Measurements from ENCODE around the gene GABPB1.

GABPB1 gene

GRCh38 chr15:50344006-50344464 is 11.0 kb downstream of the GABPB1 start:
- DNase-seq (ENCODE audit: low spot score) = no peak

DNA sequence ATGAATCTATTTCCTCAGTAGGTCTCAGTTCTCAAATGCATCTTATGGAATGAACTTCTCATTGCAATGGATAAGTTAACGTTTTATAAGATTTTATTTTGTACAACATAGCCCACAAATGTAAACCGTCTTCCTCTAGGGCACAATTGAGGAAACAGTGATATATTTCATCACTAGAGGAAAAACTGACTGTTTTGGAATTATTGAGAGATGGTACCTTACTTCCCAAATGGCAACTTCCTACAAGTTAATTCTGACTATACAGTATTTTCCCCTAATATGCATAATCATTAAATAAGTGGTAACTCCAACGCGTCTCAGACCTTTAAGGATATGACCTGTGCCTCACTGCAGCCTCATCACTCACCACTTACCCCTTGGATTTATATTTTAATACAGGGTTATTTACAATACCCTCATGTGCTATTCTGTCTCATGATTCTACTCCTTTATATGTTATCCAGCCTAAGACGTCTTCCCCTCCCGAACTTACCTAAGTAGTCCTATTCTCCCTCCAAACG is 13.3 kb downstream of the GABPB1 start:
- DNase-seq (ENCODE audit: low spot score) = no peak

DNA sequence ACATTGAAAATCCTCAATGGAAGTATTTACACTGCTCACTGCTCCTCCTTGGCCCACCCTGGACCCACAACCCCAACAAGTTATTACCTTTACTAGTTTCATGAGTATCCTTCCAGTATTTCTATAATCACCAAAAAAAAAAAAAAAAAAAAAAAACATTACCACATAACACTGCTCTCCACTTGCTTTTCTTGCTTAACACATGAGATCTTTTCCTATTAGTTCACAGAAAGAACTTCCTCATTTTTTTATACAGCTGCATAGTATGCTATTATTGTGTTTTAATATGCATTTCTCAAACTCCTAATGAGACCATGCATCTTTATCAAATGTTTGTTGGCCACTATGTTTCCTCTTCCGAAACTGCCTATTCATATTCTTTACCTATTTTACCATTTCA is 14.6 kb downstream of the GABPB1 start:
- no peak for DNase-seq (ENCODE audit: low spot score)

- no peak for DNase-seq (ENCODE audit: low spot score)
These were observed 15.3 kb downstream of the GABPB1 start for GRCh38 chr15:50339717-50340116.

DNA sequence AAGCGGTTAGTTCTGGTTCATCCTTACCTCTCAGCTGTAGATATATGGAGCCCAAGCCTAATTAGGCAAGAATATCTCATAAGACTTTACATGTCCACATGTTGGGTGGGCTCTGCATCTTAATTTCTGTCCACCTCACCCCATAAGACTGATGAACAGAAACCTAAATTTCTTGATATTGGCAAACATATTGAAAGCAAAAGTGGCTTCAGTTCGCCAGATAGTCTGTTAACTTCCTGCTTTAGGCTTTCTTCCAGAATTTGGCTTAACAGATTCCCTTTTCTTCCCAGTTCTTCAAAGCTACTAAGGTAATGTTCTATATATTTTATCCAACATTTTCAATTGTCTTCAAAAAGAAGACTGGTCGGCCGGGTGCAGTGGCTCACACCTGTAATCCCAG is 19.7 kb downstream of the GABPB1 start:
- no peak for DNase-seq (ENCODE audit: low spot score)

DNA sequence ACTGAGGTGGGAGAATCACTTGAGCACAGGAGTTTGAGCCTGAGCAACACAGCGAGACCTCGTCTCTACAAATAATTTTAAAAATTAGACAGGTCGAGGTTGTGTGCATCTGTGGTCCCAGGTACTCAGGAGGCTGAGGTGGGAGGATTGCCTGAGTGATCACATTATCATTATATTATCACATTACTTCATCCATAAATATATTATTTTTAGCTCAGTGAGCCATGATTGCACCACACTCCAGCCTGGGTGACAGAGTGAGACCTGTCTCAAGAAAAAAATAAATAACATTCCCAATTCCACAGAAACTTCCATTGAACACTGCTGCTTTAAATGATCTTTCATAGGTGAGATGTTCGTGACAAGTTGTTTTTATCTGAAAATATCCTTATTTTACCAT is 21.8 kb downstream of the GABPB1 start:
- no peak for DNase-seq (ENCODE audit: low spot score)

GRCh38 chr15:50330921-50331320 is 24.1 kb downstream of the GABPB1 start:
- no peak for DNase-seq (ENCODE audit: low spot score)

DNA sequence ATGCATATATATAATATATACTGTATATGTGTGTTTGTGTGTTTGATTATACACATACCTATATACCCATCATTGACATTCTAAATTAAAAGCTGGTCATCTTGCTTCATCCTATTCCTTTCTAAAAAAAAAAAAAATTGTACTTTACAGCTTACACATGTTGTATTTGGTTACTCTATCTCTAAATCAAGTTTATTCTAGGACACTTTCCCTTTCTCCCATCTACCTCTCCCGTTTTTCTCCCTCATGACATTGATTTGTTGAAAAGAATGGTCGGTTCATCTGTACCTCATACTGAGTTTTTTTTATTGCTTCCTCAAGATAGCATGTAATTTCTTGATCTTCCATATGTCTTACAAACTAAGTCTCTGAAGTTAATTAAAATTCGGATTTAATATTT is 26.9 kb downstream of the GABPB1 start:
- no peak for DNase-seq (ENCODE audit: low spot score)

DNA sequence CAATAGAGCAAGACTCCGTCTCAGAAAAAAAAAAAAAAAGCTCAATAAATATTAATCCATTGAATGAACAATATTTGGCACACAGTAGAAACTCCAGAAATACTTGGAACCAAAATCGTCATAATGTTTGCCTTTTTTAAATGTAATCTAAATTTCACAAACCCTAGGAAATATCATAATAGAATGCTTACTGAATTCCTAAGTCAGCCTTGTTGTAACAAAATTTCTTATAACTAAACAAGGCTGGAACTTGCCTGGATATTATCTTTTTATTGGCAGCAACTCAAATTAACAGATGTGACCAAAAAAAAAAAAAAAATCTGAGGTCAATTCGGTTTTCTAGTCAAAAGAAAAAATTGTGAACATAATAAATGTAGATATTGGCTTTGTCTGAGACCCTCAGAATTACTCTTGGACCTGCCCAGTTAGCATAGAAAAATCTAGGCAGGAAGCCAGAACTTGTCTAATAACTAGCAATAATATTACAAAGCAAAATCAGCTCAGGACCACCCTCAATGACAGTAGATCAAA is 33.3 kb downstream of the GABPB1 start:
- no peak for DNase-seq (ENCODE audit: low spot score)

DNA sequence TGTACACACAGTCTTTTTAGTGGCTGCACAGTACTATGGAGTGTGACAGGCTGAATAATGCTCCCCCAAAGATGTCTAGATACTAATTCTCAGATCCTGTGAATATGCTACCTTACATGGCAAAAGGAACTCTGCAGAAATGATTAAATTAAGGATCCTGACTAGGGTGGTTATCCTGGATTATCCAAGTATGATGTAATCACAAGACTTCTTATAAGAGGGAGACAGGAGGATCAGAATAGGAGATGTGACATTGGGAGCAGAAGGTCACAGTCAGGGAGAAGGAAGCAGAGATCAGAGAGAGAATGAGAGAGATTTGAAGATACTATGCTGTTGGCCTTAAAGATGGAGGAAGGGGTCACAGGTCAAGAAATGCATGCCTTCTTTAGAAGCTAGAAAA is 34.5 kb downstream of the GABPB1 start:
- no peak for DNase-seq (ENCODE audit: low spot score)

- DNase-seq (ENCODE audit: low spot score) = no peak
These were observed 36.3 kb downstream of the GABPB1 start for GRCh38 chr15:50318697-50319096.

GRCh38 chr15:50315814-50316630 is 39.0 kb downstream of the GABPB1 start:
- peak; percentile 27 for DNase-seq (ENCODE audit: low spot score)

DNA sequence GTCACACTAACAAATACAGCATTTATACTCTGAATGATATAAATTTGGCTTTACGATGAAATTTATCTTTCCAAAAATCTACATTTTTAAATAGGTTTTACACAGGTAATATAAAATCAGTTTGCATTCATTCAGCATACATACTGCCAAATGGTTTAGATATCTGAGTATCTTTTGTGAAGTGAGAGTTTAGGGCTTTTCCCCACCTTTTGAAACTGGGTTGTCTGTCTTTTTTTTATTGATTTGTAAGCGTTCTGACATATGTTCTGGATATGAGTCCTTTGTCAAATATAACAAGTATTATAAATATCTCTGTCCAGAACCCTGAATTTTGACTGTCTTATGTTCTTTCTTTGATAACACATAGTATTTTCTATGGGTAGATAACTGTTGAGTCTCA is 42.4 kb downstream of the GABPB1 start:
- DNase-seq (ENCODE audit: low spot score) = no peak

- DNase-seq (ENCODE audit: low spot score) = no peak
These were observed 47.2 kb downstream of the GABPB1 start for GRCh38 chr15:50307799-50308198.

DNA sequence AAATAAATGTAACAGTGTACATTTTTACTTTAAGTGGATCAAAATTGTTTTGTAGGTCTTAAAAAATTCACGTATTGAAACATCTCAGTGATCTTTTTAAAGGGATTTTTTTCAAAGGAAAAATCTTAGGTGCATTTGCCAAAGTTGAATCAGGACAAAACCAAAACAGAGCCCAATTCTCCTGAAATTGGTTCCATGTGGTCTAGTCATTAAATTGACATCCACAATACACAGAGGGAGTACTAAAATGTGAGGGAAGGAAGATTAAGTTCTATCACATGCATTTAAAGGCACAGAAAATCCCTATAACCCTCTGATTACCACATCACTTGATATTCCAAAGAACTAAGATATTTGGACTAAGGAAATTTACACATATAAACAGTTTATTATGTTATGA is 50.2 kb downstream of the GABPB1 start:
- no peak for DNase-seq (ENCODE audit: low spot score)

GRCh38 chr15:50302581-50302980 is 52.4 kb downstream of the GABPB1 start:
- DNase-seq (ENCODE audit: low spot score) = no peak

DNA sequence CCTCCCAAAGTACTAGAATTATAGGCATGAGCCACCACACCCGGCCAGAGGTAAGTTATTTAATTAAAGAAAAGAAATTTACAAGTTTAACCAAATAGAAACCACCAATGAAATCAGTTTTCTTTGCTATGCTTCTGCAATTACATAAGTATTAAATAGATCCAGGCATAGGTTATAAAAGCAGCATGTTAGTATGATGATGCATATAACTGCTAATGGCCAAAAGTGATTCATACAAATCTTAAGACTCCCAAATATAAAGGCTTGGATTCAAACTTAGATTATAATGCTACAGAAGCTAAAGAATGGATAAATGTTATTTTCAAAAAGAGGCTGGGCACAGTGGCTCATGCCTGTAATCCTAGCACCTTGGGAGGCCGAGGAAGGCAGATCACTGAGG is 56.7 kb downstream of the GABPB1 start:
- no peak for DNase-seq (ENCODE audit: low spot score)

- DNase-seq (ENCODE audit: low spot score) = no peak
These were observed 59.0 kb downstream of the GABPB1 start for GRCh38 chr15:50295966-50296365.

- no peak for DNase-seq (ENCODE audit: low spot score)
These were observed 65.2 kb downstream of the GABPB1 start for GRCh38 chr15:50289749-50290148.

DNA sequence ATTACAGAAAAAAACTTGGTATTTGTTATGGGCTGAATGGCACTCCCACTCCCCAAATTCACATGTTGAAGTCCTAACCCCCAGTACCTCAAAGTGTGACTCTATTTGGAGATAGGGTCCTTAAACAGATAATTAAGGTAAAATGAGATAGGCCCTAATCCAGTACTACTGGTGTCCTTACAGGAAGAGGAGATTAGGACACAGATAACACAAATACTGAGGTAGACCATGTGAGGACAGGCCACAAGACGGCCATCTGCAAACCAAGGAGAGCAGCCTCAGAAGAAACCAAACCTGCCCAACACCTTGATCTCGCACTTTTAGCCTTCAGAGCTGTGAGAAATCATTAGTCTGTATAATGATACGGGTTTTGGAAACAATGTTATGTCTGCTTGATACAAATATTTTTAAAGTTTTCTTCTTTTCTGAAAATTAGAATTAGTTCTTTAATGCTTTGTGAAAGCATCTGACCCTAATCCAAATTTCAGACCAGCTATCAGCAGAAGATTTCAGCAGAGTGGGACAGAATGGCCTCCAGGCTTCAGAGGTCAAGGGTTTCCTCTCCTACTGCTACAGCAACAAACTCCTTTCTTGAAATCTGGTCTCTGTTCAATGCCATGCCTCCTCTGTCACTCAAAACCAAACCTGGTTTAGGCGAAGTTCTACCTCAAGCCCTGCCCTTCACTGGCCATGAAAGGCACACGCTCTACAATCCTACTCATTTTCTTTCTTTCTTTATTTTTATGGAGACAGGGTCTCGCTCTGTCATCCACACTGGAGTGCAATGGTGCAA is 67.5 kb downstream of the GABPB1 start:
- no peak for DNase-seq (ENCODE audit: low spot score)

GRCh38 chr15:50281427-50281826 is 73.6 kb downstream of the GABPB1 start:
- no peak for DNase-seq (ENCODE audit: low spot score)

- DNase-seq (ENCODE audit: low spot score) = no peak
These were observed 74.7 kb downstream of the GABPB1 start for GRCh38 chr15:50280271-50280670.

- no peak for DNase-seq (ENCODE audit: low spot score)
These were observed 76.5 kb downstream of the GABPB1 start for GRCh38 chr15:50278496-50278895.

All from D341Med (cell line).